ENCODE measurements around the gene NKD2. TPM values are rescaled to one million over a fixed set of nuclear protein-coding genes. Genes with fewer than 3 reads are reported as not detected.

The NKD2 gene
- total and polyA plus RNA-seq, 9 of the 15 experiments (the other 6 are each of a cell fraction or from before 2014, with no cell fraction given): 0.09 to 0.64 (median 0.27) TPM; not detected in 5

GRCh38 chr5:1052076-1052475 lies 43.5 kb downstream of the NKD2 start:
- H3K9me3 ChIP-seq (replicated peaks; ENCODE audit: control insufficient read depth, insufficient read depth, low read depth, low read length): no peaks in the 10 kb centered on the region; the same call in 1 of the 2 replicates
- no peak overlapping the region for H2AFZ ChIP-seq (ENCODE audit: low read depth, low read length)
- DNase-seq (ENCODE audit: extremely low read depth in 1 of 4, low spot score in 3 of 4) (no peak), FAIRE-seq (no peak), ATAC-seq (no peak)
- no TSS peak for BruUV-seq (replicated peaks)
- no peaks in the 10 kb centered on the region for H3K36me3 ChIP-seq (ENCODE audit: control insufficient read depth, insufficient read depth, low read length)
- no peaks in the 10 kb centered on the region for H3K9me1 ChIP-seq (ENCODE audit: control insufficient read depth, insufficient read depth, low read length)
- H3K4me1 ChIP-seq (replicated peaks in 1 of 2; ENCODE audit: control insufficient read depth in 2 of 2, insufficient read depth in 2 of 2, low read length in 2 of 2): peaks cover 0 to 38% of the 10 kb centered on the region in 2 experiments; a peak in 1 of 5 replicates
- ChIA-PET CTCF (ENCODE audit: low intra/inter-chr PET ratio) (interaction anchor here (1.0 kb wide), 1 partner anchor 88 kb away, joined by 3 read pairs; no protein-coding TSS in a partner anchor), POLR2A (interaction anchor here (0.7 kb wide), 1 partner anchor 74 kb away, joined by 3 read pairs; no protein-coding TSS in a partner anchor)
- 9% methylated on average over 16 of the region's 17 CpGs for WGBS (ENCODE audit: insufficient coverage, low coverage, missing lambda C conversion rate)
- in situ Hi-C loops (cut with MboI): no loop called here
- peaks cover 31% of the 10 kb centered on the region for H4K20me1 ChIP-seq (replicated peaks; ENCODE audit: control insufficient read depth, insufficient read depth, low read length)
- no peak overlapping the region for H3K9ac ChIP-seq (ENCODE audit: insufficient read depth in 1 of 2, low read depth in 2 of 2, low read length in 2 of 2)
- no peaks in the 10 kb centered on the region for H3K79me2 ChIP-seq (ENCODE audit: control insufficient read depth, insufficient read depth, low read length)
- H3K4me3 ChIP-seq: no peak overlapping the region
- H3K27me3 ChIP-seq (ENCODE audit: control insufficient read depth in 2 of 2, insufficient read depth in 2 of 2, low read length in 2 of 2): peaks cover 44 to 81% of the 10 kb centered on the region in 2 experiments
- H3K27ac ChIP-seq (ENCODE audit: extremely low read depth, low read depth, low read length): no peak overlapping the region
- H3K4me2 ChIP-seq (ENCODE audit: insufficient read depth, low read length): no peak overlapping the region
- intact Hi-C loops (cut with micrococcal nuclease): no loop called here
- no peak for TF ChIP-seq TAF9B (IDR thresholded peaks at IDR 0.05; ENCODE audit: partially characterized antibody)
- no peak for TF ChIP-seq SP1 (CRISPR knock-in tag; IDR thresholded peaks at IDR 0.05)
- no peak for TF ChIP-seq CCNT2 (IDR thresholded peaks at IDR 0.05; ENCODE audit: borderline replicate concordance, extremely low read depth, insufficient read length, low read depth, low read length)
- no peak for TF ChIP-seq MEF2A (IDR thresholded peaks at IDR 0.05; ENCODE audit: control insufficient read depth, low read depth, low read length)
- TF ChIP-seq NEUROD1 (IDR thresholded peaks at IDR 0.05; ENCODE audit: borderline replicate concordance, low read depth, low read length, partially characterized antibody): no peak
- no peak for TF ChIP-seq RBFOX2 (IDR thresholded peaks at IDR 0.05; ENCODE audit: low read depth, low read length)
- TF ChIP-seq ESRRA (IDR thresholded peaks at IDR 0.05; ENCODE audit: borderline replicate concordance, low read depth): no peak
- TF ChIP-seq ETV1 (tag; conservative IDR thresholded peaks at IDR 0.05; ENCODE audit: low read depth): no peak
- TF ChIP-seq RFX1 (IDR thresholded peaks at IDR 0.05): no peak
- no peak for TF ChIP-seq PRDM10 (IDR thresholded peaks at IDR 0.05; ENCODE audit: partially characterized antibody)
- TF ChIP-seq NR2C1 (IDR thresholded peaks at IDR 0.05): no peak
- TF ChIP-seq NR2C1 (tag; IDR thresholded peaks at IDR 0.05): no peak
- no peak for TF ChIP-seq ARID1B (IDR thresholded peaks at IDR 0.05)
- TF ChIP-seq FOXJ3 (CRISPR knock-in tag; IDR thresholded peaks at IDR 0.05): no peak
- no peak for TF ChIP-seq CSDE1 (IDR thresholded peaks at IDR 0.05)
- no peak for TF ChIP-seq CEBPG (CRISPR knock-in tag; IDR thresholded peaks at IDR 0.05)
- TF ChIP-seq CEBPG (tag; conservative IDR thresholded peaks at IDR 0.05 in 1 of 2, IDR thresholded peaks at IDR 0.05 in 1 of 2): no peak

Measured in K562 (cell line).